GM12878 (cell line): ENCODE data around the gene ATXN1. TPM values are rescaled to one million over a fixed set of nuclear protein-coding genes. Genes with fewer than 3 reads are reported as not detected.

Experiments
- ATAC-seq: fragments of 200-7000 bp; cut with Tn5 transposase; 3 replicates; pipeline ENCODE4 v1.9.1; 2020; ENCODE audit warnings: mild to moderate bottlenecking, moderate library complexity
- BruUV-seq: library from RNA; stranded (reverse); fragments of 400-500 nt; replicated peaks from 2 replicates; lab custom pipeline; 2021; lab: Mats Ljungman, UMichigan
- CTCF ChIA-PET: fragments of 300-600 bp; sonication (Branson Sonifier 250); formaldehyde crosslinking; extraction: SDS; loops from one replicate; lab custom pipeline; 2021; ENCODE audit warnings: inconsistent platforms; lab: Yijun Ruan, JAX
- POLR2A ChIA-PET: fragments of 350-600 bp; formaldehyde crosslinking; extraction: SDS; loops from one replicate; lab custom pipeline; 2021; ENCODE audit warnings: inconsistent platforms; lab: Charles Lee
- RAD21 ChIA-PET: fragments of 300-600 bp; sonication (Branson Sonifier 250); formaldehyde crosslinking; loops from one replicate; lab custom pipeline; 2023; ENCODE audit warnings: antibody characterized with exemption; ENCODE audit not compliant: unreplicated experiment; lab: Charles Lee
- SMC1A ChIA-PET: fragments of 300-600 bp; sonication (Branson Sonifier 250); formaldehyde crosslinking; loops from one replicate; lab custom pipeline; 2023; ENCODE audit not compliant: unreplicated experiment, uncharacterized antibody; lab: Charles Lee
- DNase-seq: peaks from one replicate; pipeline ENCODE4 v3.0.0-alpha.2; 2011; ENCODE audit warnings: low read depth, low spot score
- FAIRE-seq: peaks from 3 replicates; lab custom pipeline; 2011; peaks lifted over from hg19 to GRCh38; lab: Jason Lieb, UNC
- H2AFZ ChIP-seq: 2 replicates; pipeline ENCODE4 v1.6.0; 2011; ENCODE audit warnings: low read depth, low read length, control low read depth; ENCODE audit not compliant: control insufficient read depth
- H3K27ac ChIP-seq: 2 replicates; pipeline ENCODE4 v1.5.1; 2011; ENCODE audit warnings: control low read depth; ENCODE audit not compliant: control insufficient read depth, insufficient read depth
- H3K27me3 ChIP-seq, 2 experiments: replicated peaks in 1 of 2; 2 replicates each; pipeline versions ENCODE4 v1.6.0 to v1.6.1; 2011; ENCODE audit warnings: low read length in 1 of 2; ENCODE audit not compliant: control insufficient read depth in 2 of 2, insufficient read depth in 2 of 2
- H3K36me3 ChIP-seq, 2 experiments: 2 replicates each; pipeline ENCODE4 v1.5.1; 2011; ENCODE audit warnings: low read length in 1 of 2; ENCODE audit not compliant: control insufficient read depth in 2 of 2, insufficient read depth in 2 of 2
- H3K4me1 ChIP-seq: 2 replicates; pipeline ENCODE4 v1.6.1; 2011; ENCODE audit warnings: mild to moderate bottlenecking, low read length, moderate library complexity, mixed read lengths; ENCODE audit not compliant: control insufficient read depth, insufficient read depth
- H3K4me2 ChIP-seq: 2 replicates; pipeline ENCODE4 v1.6.0; 2011; ENCODE audit warnings: control low read depth; ENCODE audit not compliant: control insufficient read depth, insufficient read depth
- H3K4me3 ChIP-seq: fragments of 200-600 bp; sonication (generic); 2 replicates; pipeline ENCODE4 v1.5.1; 2016
- H3K79me2 ChIP-seq: 2 replicates; pipeline ENCODE4 v1.6.0; 2011; ENCODE audit warnings: low read length; ENCODE audit not compliant: control insufficient read depth, insufficient read depth
- H3K9ac ChIP-seq: 2 replicates; pipeline ENCODE4 v1.8.0; 2011; ENCODE audit warnings: low read length, control low read depth, mixed read lengths; ENCODE audit not compliant: control insufficient read depth, insufficient read depth
- H3K9me3 ChIP-seq: replicated peaks from 3 replicates; pipeline ENCODE4 v1.5.1; 2011; ENCODE audit warnings: mild to moderate bottlenecking, low read length; ENCODE audit not compliant: control insufficient read depth, insufficient read depth
- H4K20me1 ChIP-seq: 2 replicates; pipeline ENCODE4 v1.6.0; 2011; ENCODE audit not compliant: control insufficient read depth, insufficient read depth
- ATF7 ChIP-seq: fragments of 450-650 bp; IDR thresholded peaks from 2 replicates; pipeline ENCODE4 v1.6.1; 2016; ENCODE audit warnings: low read depth, mild to moderate bottlenecking
- BMI1 ChIP-seq: fragments of 450-650 bp; IDR thresholded peaks from 2 replicates; pipeline ENCODE4 v1.6.1; 2016; ENCODE audit warnings: mild to moderate bottlenecking, moderate library complexity, borderline replicate concordance
- DPF2 ChIP-seq: fragments of 450-650 bp; IDR thresholded peaks from 2 replicates; pipeline ENCODE4 v1.6.1; 2017; ENCODE audit warnings: mild to moderate bottlenecking
- HDAC2 ChIP-seq: fragments of 200-600 bp; sonication (generic); IDR thresholded peaks from 2 replicates; pipeline ENCODE4 v1.6.1; 2017
- HSF1 ChIP-seq: fragments of 150-350 bp; IDR thresholded peaks from 2 replicates; pipeline ENCODE4 v1.6.1; 2014; ENCODE audit warnings: mild to moderate bottlenecking, low read depth, low read length
- KDM1A ChIP-seq: fragments of 200-600 bp; sonication (generic); IDR thresholded peaks from 2 replicates; pipeline ENCODE4 v1.6.1; 2016; ENCODE audit warnings: borderline replicate concordance
- MEF2B ChIP-seq: fragments of 450-650 bp; IDR thresholded peaks from 2 replicates; pipeline ENCODE4 v1.6.1; 2018; ENCODE audit warnings: mild to moderate bottlenecking, moderate library complexity; ENCODE audit not compliant: partially characterized antibody, poor library complexity, severe bottlenecking
- MXI1 ChIP-seq: fragments of 150-350 bp; IDR thresholded peaks from 2 replicates; pipeline ENCODE4 v1.6.1; 2011; ENCODE audit warnings: low read depth, mild to moderate bottlenecking, inconsistent platforms, low read length, improper control_type of control experiment
- RAD51 ChIP-seq: fragments of 450-650 bp; IDR thresholded peaks from 2 replicates; pipeline ENCODE4 v1.6.1; 2016; ENCODE audit warnings: moderate library complexity, mild to moderate bottlenecking, inconsistent platforms
- RELA ChIP-seq: fragments of 450-650 bp; IDR thresholded peaks from 2 replicates; pipeline ENCODE4 v1.8.0; 2014; ENCODE audit warnings: borderline replicate concordance; ENCODE audit not compliant: partially characterized antibody
- SMARCA5 ChIP-seq: fragments of 450-650 bp; IDR thresholded peaks from 2 replicates; pipeline ENCODE4 v1.6.1; 2017; ENCODE audit warnings: mild to moderate bottlenecking
- SMC3 ChIP-seq: IDR thresholded peaks from 2 replicates; pipeline ENCODE4 v1.6.1; 2011; ENCODE audit warnings: low read length, improper control_type of control experiment, borderline replicate concordance
- ZBTB33 ChIP-seq: fragments of 450-650 bp; IDR thresholded peaks from 2 replicates; pipeline ENCODE4 v1.6.1; 2017; ENCODE audit warnings: mild to moderate bottlenecking
- WGBS: methylation state at CpG from one replicate; pipeline ENCODE4 v1.1.6; 2016; ENCODE audit warnings: low lambda C conversion rate; ENCODE audit not compliant: insufficient replicate concordance, insufficient coverage; ENCODE audit errors: missing lambda C conversion rate; 5-methylcytosine and 5-hydroxymethylcytosine counted together
- in situ Hi-C: fragments of 300-500 bp; cut with MboI; formaldehyde crosslinking; loops from 9 replicates; pipeline ENCODE4 v1.14.3; 2018; ENCODE audit warnings: mixed read lengths
- intact Hi-C: fragments of 100-400 bp; cut with micrococcal nuclease; formaldehyde crosslinking; loops from one replicate; pipeline ENCODE4 v1.14.2; 2022; ENCODE audit not compliant: unreplicated experiment
- polyA plus RNA-seq, 11 experiments: library from polyadenylated mRNA; depleted of rRNA in 4 of 11; unstranded in 6 of 11; stranded (reverse) in 5 of 11; fragments of >200 nt; fragmentation: Nextera tagmentation in 4 of 11; fragmentation: Illumina TruSeq in 1 of 11; extraction: Ambion mirVana in 4 of 11; extraction: Trizol in 1 of 11; gene quantifications; 1 replicate in 1 of 11; 2 replicates in 10 of 11; pipeline versions ENCODE4 v1.2.1 to v1.2.3, GENCODE V29; 2011 to 2016; ENCODE audit warnings: inconsistent platforms in 2 of 11, missing spikeins in 2 of 11, low read depth in 1 of 11
- total RNA-seq, 4 experiments: library from RNA; depleted of rRNA in 3 of 4; stranded (reverse); fragments of >200 nt in 3 of 4; fragmentation: Illumina TruSeq in 1 of 4; extraction: Trizol in 1 of 4; gene quantifications; 2 replicates each; pipeline versions ENCODE4 v1.2.1 to v1.2.3, GENCODE V29; 2013 to 2021
- TF ChIP-seq, protein P1 (sequence below): IDR thresholded peaks from 2 replicates; pipeline ENCODE4 v1.6.1; 2011; ENCODE audit warnings: borderline replicate concordance, low read depth, mild to moderate bottlenecking, moderate library complexity, low read length; ENCODE audit not compliant: insufficient read depth, poor library complexity, severe bottlenecking

The ATXN1 gene
- total and polyA plus RNA-seq, 10 of the 15 experiments (the other 5 are each of a cell fraction or from before 2014, with no cell fraction given): 12.2 to 51.2 (median 20.5) TPM

- peak; percentile 39 for ATAC-seq
- Histone ChIP-seq H2AFZ (peak overlapping the region; percentile 48), H3K79me2 (no peaks in the 10 kb centered on the region), H3K9me3 (no peaks in the 10 kb centered on the region; the same call in 1 of the 3 replicates), H3K4me1 (peaks cover 31% of the 10 kb centered on the region), H3K9ac (peak overlapping the region; percentile 66), H4K20me1 (no peaks in the 10 kb centered on the region), H3K27ac (peak overlapping the region; percentile 89), H3K4me2 (peak overlapping the region; percentile 90), H3K36me3 (no peaks in the 10 kb centered on the region), H3K27me3 (no peaks in the 10 kb centered on the region), H3K4me3 (peak overlapping the region; percentile 43; the same call in 1 of the 2 replicates)
- intact Hi-C loops: loop anchor here (1.0 to 5.0 kb wide), 5 partner anchors 44 to 172 kb away; no protein-coding TSS in a partner anchor
- no peak for FAIRE-seq
- CTCF ChIA-PET: interaction anchor here (1.0 to 2.5 kb wide), 18 partner anchors 9 to 178 kb away, joined by 3 to 17 read pairs (median 5); no protein-coding TSS in a partner anchor
- RAD21 ChIA-PET: interaction anchor here (1.0 to 3.4 kb wide), 22 partner anchors 9 to 178 kb away, joined by 3 to 31 read pairs (median 7); partner anchors contain the start of gene ATXN1
- 68% methylated on average over 12 of the region's 12 CpGs for WGBS
- SMC1A ChIA-PET: interaction anchor here (0.7 to 10.7 kb wide), 25 partner anchors 9 to 758 kb away, joined by 3 to 98 read pairs (median 5); partner anchors contain the start of gene ATXN1
- POLR2A ChIA-PET: interaction anchor here (0.8 to 1.8 kb wide), 5 partner anchors 9 to 172 kb away, joined by 3 to 5 read pairs (median 3); no protein-coding TSS in a partner anchor
- TSS peak; percentile 99 for BruUV-seq
- in situ Hi-C loops: loop anchor here (5.0 kb wide), 1 partner anchor 120 kb away; no protein-coding TSS in a partner anchor
- TF ChIP-seq MXI1 (0 out of 2 replicates have a peak, but pooled peaks have one; percentile 64), RAD51 (peak; percentile 55; the same call in 1 of the 2 replicates), DPF2 (no peak), ATF7 (peak; percentile 3; the same call in 1 of the 2 replicates), BMI1 (no peak), KDM1A (no peak), ZBTB33 (peak; percentile 93), SMC3 (0 out of 2 replicates have a peak, but pooled peaks have one; percentile 0), HDAC2 (0 out of 2 replicates have a peak, but pooled peaks have one; percentile 50), MEF2B (no peak), SMARCA5 (no peak), RELA (no peak), HSF1 (no peak)
- TF ChIP-seq, protein P1, sequence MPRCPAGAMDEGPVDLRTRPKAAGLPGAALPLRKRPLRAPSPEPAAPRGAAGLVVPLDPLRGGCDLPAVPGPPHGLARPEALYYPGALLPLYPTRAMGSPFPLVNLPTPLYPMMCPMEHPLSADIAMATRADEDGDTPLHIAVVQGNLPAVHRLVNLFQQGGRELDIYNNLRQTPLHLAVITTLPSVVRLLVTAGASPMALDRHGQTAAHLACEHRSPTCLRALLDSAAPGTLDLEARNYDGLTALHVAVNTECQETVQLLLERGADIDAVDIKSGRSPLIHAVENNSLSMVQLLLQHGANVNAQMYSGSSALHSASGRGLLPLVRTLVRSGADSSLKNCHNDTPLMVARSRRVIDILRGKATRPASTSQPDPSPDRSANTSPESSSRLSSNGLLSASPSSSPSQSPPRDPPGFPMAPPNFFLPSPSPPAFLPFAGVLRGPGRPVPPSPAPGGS: no peak
- no peak for DNase-seq
These were observed 168.9 kb downstream of the ATXN1 start for GRCh38 chr6:16592223-16592911.
